ENCODE data around the gene IFT122. TPM values are rescaled to one million over a fixed set of nuclear protein-coding genes. Genes with fewer than 3 reads are reported as not detected.

IFT122 gene
- total and polyA plus RNA-seq, 3 donors from 2014 or later, result 125 to 218 (median 168) TPM

GRCh38 chr3:129557548-129557894, 117.5 kb downstream of the IFT122 start:
- Histone ChIP-seq H3K36me3 (ENCODE audit: low read depth, missing control alignments) (no peaks in the 10 kb centered on the region), H3K4me1 (peaks cover 69% of the 10 kb centered on the region), H3K4me3 (no peak overlapping the region), H3K27me3 (no peaks in the 10 kb centered on the region), H3K9me3 (no peaks in the 10 kb centered on the region), H3K27ac (peak overlapping the region; percentile 18 to 59)
- 46% methylated on average over 11 of the region's 11 CpGs for WGBS, 2 donors
- intact Hi-C loops (cut with DNase I; ENCODE audit: low total_unique reads), result loop anchor here (10.0 kb wide), 1 partner anchor 47 kb away; the partner anchor contains the start of gene PLXND1
- TF ChIP-seq, protein P1, sequence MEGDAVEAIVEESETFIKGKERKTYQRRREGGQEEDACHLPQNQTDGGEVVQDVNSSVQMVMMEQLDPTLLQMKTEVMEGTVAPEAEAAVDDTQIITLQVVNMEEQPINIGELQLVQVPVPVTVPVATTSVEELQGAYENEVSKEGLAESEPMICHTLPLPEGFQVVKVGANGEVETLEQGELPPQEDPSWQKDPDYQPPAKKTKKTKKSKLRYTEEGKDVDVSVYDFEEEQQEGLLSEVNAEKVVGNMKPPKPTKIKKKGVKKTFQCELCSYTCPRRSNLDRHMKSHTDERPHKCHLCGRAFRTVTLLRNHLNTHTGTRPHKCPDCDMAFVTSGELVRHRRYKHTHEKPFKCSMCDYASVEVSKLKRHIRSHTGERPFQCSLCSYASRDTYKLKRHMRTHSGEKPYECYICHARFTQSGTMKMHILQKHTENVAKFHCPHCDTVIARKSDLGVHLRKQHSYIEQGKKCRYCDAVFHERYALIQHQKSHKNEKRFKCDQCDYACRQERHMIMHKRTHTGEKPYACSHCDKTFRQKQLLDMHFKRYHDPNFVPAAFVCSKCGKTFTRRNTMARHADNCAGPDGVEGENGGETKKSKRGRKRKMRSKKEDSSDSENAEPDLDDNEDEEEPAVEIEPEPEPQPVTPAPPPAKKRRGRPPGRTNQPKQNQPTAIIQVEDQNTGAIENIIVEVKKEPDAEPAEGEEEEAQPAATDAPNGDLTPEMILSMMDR (IDR thresholded peaks at IDR 0.05), result no peak
- TF ChIP-seq POLR2A (IDR thresholded peaks at IDR 0.05), result no peak
- peak; percentile 65 for DNase-seq

GRCh38 chr3:129558081-129558771, 118.2 kb downstream of the IFT122 start:
- 81 to 83% methylated on average over 14 to 15 of the region's 15 CpGs for WGBS, 2 donors
- H3K36me3 ChIP-seq (ENCODE audit: low read depth, missing control alignments), result no peaks in the 10 kb centered on the region
- peaks cover 69% of the 10 kb centered on the region for H3K4me1 ChIP-seq
- DNase-seq, result no peak
- H3K27me3 ChIP-seq, result no peaks in the 10 kb centered on the region
- no peaks in the 10 kb centered on the region for H3K9me3 ChIP-seq
- H3K27ac ChIP-seq, result peak overlapping the region; percentile 18 to 59
- TF ChIP-seq POLR2A (IDR thresholded peaks at IDR 0.05), result no peak
- TF ChIP-seq, protein P1 (IDR thresholded peaks at IDR 0.05), result no peak
- intact Hi-C loops (cut with DNase I; ENCODE audit: low total_unique reads), result loop anchor here (10.0 kb wide), 1 partner anchor 47 kb away; the partner anchor contains the start of gene PLXND1
- no peak overlapping the region for H3K4me3 ChIP-seq

DNA sequence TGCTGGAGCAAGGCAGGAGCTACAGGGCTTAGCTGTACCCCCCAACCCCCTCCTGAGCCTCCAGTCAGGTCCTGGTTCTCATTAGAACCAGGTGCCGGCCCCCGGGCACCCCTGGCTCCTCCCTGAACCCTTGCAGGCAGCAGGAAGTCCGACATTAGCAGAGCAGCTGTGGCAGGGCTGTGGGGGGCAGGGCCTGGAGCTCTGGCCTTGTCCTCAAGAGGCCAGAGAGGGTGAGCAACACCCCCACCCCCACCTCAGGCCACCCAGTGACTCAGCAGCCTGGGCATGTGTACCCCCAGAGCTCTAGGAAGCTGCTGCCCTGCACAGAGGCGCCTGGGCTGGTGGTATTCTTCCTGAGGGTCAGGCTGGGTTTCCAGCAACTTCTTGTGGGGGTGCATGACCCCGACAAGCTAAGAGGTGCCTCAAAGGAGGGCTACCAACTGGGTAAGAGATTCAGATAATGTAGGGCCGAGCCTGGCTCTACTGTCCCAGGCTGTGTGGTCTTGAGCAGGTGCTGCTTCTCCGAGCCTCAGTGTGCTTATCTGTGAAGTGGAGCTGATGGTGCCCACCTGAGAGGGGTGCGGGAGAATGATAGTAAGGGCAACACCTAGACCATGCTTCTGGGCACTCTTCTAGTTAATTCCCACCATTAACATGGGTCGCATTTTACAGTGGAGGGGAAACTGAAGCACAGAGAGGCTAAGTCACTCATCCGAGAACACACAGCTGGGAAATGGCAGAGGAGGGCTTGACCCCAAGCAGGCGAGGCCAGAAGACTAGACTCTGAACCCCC, 118.9 kb downstream of the IFT122 start:
- H3K27me3 ChIP-seq, result no peaks in the 10 kb centered on the region
- no peaks in the 10 kb centered on the region for H3K36me3 ChIP-seq (ENCODE audit: low read depth, missing control alignments)
- TF ChIP-seq, protein P1 (IDR thresholded peaks at IDR 0.05), result no peak
- no peak for TF ChIP-seq POLR2A (IDR thresholded peaks at IDR 0.05)
- H3K4me1 ChIP-seq, result peaks cover 67% of the 10 kb centered on the region
- H3K27ac ChIP-seq, result peak overlapping the region; percentile 79 to 87
- 71 to 82% methylated on average over 9 to 11 of the region's 11 CpGs for WGBS, 2 donors
- H3K9me3 ChIP-seq, result no peaks in the 10 kb centered on the region
- no peak overlapping the region for H3K4me3 ChIP-seq
- intact Hi-C loops (cut with DNase I; ENCODE audit: low total_unique reads), result loop anchor here (10.0 kb wide), 1 partner anchor 46 kb away; the partner anchor contains the start of gene PLXND1
- DNase-seq, result no peak

DNA sequence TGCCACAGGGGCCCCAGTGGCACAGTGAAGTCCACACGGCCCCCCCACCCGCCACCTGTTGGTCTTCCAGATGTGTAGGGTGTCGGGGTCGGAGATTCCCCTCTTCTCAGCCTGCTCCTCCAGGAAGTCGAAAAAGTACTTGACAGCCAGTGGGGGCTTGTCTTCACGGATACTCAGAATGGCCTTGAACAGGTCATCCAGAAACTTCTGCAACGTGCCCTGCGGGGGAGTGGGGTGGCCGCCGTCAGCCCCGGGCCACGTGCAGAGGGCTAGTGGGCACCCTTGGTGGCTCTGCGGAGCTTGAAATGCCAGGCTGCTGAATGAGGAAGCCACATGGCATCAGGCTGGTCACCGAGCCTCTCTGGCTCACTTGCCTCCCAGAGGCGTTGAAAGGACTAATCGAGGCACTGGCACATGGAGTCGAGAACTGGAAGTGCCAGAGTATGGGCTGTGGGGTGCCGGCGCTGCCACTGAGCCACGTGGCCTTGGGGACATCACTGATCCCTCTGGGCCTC, 119.6 kb downstream of the IFT122 start:
- intact Hi-C loops (cut with DNase I; ENCODE audit: low total_unique reads), result loop anchor here (10.0 kb wide), 1 partner anchor 45 kb away; the partner anchor contains the start of gene PLXND1
- no peaks in the 10 kb centered on the region for H3K27me3 ChIP-seq
- H3K4me3 ChIP-seq, result no peak overlapping the region
- TF ChIP-seq, protein P1 (IDR thresholded peaks at IDR 0.05), result no peak
- TF ChIP-seq POLR2A (IDR thresholded peaks at IDR 0.05), result no peak
- 67 to 84% methylated on average over 12 to 19 of the region's 20 CpGs for WGBS, 2 donors
- DNase-seq, result no peak
- peak overlapping the region; percentile 79 to 87 for H3K27ac ChIP-seq
- peaks cover 68% of the 10 kb centered on the region for H3K4me1 ChIP-seq
- H3K36me3 ChIP-seq (ENCODE audit: low read depth, missing control alignments), result no peaks in the 10 kb centered on the region
- H3K9me3 ChIP-seq, result no peaks in the 10 kb centered on the region

Data from testis (tissue), 3 donors.